Ovary (tissue), 3 donors: ENCODE measurements around the gene RNLS.

ENCODE experiments used
- EP300 ChIP-seq: sonication (generic); formaldehyde crosslinking; IDR thresholded peaks from one replicate; pipeline ENCODE4 v1.6.1; 2017; ENCODE audit warnings: antibody characterized with exemption
- POLR2A ChIP-seq: fragments of 450-650 bp; IDR thresholded peaks from one replicate; pipeline ENCODE4 v1.6.1; 2017; ENCODE audit warnings: antibody characterized with exemption, mild to moderate bottlenecking, moderate library complexity
- TF ChIP-seq, protein P1 (sequence below), 3 donors: fragments of 450-650 bp in 2 of 3; fragments of 200-600 bp in 1 of 3; IDR thresholded peaks; one replicate each; pipeline versions ENCODE4 v1.5.1 to v1.8.0; 2016 to 2022; ENCODE audit warnings: antibody characterized with exemption in 3 of 3, mild to moderate bottlenecking in 1 of 3
- donor health status: DM: no; HTN: no; CAD: no.

- TF ChIP-seq, protein P1, sequence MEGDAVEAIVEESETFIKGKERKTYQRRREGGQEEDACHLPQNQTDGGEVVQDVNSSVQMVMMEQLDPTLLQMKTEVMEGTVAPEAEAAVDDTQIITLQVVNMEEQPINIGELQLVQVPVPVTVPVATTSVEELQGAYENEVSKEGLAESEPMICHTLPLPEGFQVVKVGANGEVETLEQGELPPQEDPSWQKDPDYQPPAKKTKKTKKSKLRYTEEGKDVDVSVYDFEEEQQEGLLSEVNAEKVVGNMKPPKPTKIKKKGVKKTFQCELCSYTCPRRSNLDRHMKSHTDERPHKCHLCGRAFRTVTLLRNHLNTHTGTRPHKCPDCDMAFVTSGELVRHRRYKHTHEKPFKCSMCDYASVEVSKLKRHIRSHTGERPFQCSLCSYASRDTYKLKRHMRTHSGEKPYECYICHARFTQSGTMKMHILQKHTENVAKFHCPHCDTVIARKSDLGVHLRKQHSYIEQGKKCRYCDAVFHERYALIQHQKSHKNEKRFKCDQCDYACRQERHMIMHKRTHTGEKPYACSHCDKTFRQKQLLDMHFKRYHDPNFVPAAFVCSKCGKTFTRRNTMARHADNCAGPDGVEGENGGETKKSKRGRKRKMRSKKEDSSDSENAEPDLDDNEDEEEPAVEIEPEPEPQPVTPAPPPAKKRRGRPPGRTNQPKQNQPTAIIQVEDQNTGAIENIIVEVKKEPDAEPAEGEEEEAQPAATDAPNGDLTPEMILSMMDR (IDR thresholded peaks at IDR 0.05), result no peak
- TF ChIP-seq POLR2A, result no peak
- no peak for TF ChIP-seq EP300
These were observed 329.0 kb downstream of the RNLS start for GRCh38 chr10:88254091-88254490.
